ENCODE measurements around the gene RBM5. TPM values are rescaled to one million over a fixed set of nuclear protein-coding genes. Genes with fewer than 3 reads are reported as not detected.

The RBM5 gene
- total RNA-seq, 2 donors from 2014 or later = 139 to 308 TPM

- TF ChIP-seq POLR2A (IDR thresholded peaks at IDR 0.05) = peak in 1 of 3 donors; percentile 7
- TF ChIP-seq CTCF (IDR thresholded peaks at IDR 0.05) = peak; percentile 63 to 89 (median 78)
- 33 to 52% methylated on average over 6 to 12 of the region's 13 CpGs for WGBS, 2 donors
- H3K36me3 ChIP-seq (replicated peaks in 1 of 2; ENCODE audit: insufficient read depth in 1 of 2, low read depth in 2 of 2) = peaks cover 2 to 24% of the 10 kb centered on the region in 2 donors
- no peaks in the 10 kb centered on the region for H3K27me3 ChIP-seq
- peak; percentile 86 for ATAC-seq
- H3K27ac ChIP-seq = peak overlapping the region in 1 of 4 donors; percentile 8
- peak; percentile 75 to 82 (median 79) for DNase-seq
- H3K4me3 ChIP-seq = no peak overlapping the region
- intact Hi-C loops (cut with DNase I) = loop anchor here (5.0 kb wide), 1 partner anchor 66 kb away; no protein-coding TSS in a partner anchor
- H3K9me3 ChIP-seq = no peaks in the 10 kb centered on the region
- H3K4me1 ChIP-seq = peaks cover 6% of the 10 kb centered on the region
Observed at GRCh38 chr3:50121072-50122032, 32.6 kb downstream of the RBM5 start.

- no peaks in the 10 kb centered on the region for H3K9me3 ChIP-seq
- ATAC-seq = no peak
- H3K36me3 ChIP-seq (replicated peaks in 1 of 2; ENCODE audit: insufficient read depth in 1 of 2, low read depth in 2 of 2) = peaks cover 0 to 17% of the 10 kb centered on the region in 2 donors
- H3K27ac ChIP-seq = no peak overlapping the region
- intact Hi-C loops (cut with DNase I) = loop anchor here (5.0 kb wide), 1 partner anchor 65 kb away; no protein-coding TSS in a partner anchor
- 68 to 76% methylated on average over 2 of the region's 2 CpGs for WGBS, 2 donors
- TF ChIP-seq CTCF (IDR thresholded peaks at IDR 0.05) = no peak
- H3K27me3 ChIP-seq = no peaks in the 10 kb centered on the region
- DNase-seq = no peak
- peaks cover 13% of the 10 kb centered on the region for H3K4me1 ChIP-seq
- H3K4me3 ChIP-seq = no peak overlapping the region
Observed at GRCh38 chr3:50122071-50122470, 33.4 kb downstream of the RBM5 start.

DNA sequence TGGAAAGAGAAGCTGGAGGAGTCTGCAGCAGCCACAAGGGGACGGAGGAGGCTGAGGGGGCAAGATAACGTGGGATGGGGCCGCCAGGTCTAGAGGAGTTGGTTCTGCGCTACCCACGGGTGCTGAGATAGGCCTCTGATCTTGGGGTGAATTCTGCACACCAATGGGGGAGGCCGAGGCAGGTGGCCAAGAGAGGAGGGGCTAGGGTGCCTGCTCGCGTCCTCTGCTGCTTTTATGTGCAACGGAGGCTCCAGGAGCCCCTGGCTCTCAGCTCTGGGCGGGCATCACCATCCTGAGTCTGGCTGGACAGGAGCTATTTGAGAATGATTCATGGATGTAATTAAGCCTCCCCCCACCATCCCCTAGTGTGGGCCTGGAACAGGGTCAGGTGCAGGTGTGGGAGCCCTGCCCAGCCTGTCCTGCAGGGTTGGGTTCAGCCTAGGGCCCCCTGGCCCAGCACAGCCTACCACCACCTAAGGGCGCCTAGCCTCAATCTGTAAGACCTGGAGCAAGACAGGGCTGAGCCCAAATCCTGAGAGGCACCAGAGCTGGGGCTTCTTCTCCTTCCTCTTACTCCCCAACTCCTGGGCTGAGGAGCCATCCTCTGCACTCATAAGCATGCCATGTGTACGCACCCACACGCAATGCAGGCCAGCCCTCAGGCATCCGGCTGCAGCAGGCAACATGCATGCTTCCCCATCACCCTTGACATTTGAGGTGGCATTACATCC, 34.1 kb downstream of the RBM5 start:
- H3K36me3 ChIP-seq (replicated peaks in 1 of 2; ENCODE audit: insufficient read depth in 1 of 2, low read depth in 2 of 2) = peaks cover 0 to 10% of the 10 kb centered on the region in 2 donors
- WGBS, 2 donors = 61 to 69% methylated on average over 13 of the region's 14 CpGs
- ATAC-seq = no peak
- TF ChIP-seq POLR2A (IDR thresholded peaks at IDR 0.05) (no peak), CTCF (IDR thresholded peaks at IDR 0.05) (no peak)
- H3K9me3 ChIP-seq = no peaks in the 10 kb centered on the region
- H3K4me1 ChIP-seq = peaks cover 16% of the 10 kb centered on the region
- intact Hi-C loops (cut with DNase I) = loop anchor here (5.0 kb wide), 1 partner anchor 64 kb away; no protein-coding TSS in a partner anchor
- no peak overlapping the region for H3K27ac ChIP-seq
- no peak overlapping the region for H3K4me3 ChIP-seq
- H3K27me3 ChIP-seq = no peaks in the 10 kb centered on the region
- DNase-seq = no peak

- ATAC-seq = no peak
- intact Hi-C loops (cut with DNase I) = loop anchor here (5.0 kb wide), 1 partner anchor 64 kb away; no protein-coding TSS in a partner anchor
- Histone ChIP-seq H3K4me3 (no peak overlapping the region), H3K4me1 (peaks cover 16% of the 10 kb centered on the region), H3K27me3 (no peaks in the 10 kb centered on the region), H3K36me3 (replicated peaks in 1 of 2; ENCODE audit: insufficient read depth in 1 of 2, low read depth in 2 of 2) (peaks cover 0 to 3% of the 10 kb centered on the region in 2 donors), H3K9me3 (no peaks in the 10 kb centered on the region), H3K27ac (no peak overlapping the region)
- WGBS, 2 donors = 75% methylated on average over 4 of the region's 4 CpGs; no CpG with 5 or more reads in 1 of the 2 donors
- DNase-seq = no peak
- TF ChIP-seq POLR2A (IDR thresholded peaks at IDR 0.05) = no peak
- no peak for TF ChIP-seq CTCF (IDR thresholded peaks at IDR 0.05)
Observed at GRCh38 chr3:50123394-50124051, 34.8 kb downstream of the RBM5 start.
